ENCODE results near the gene MARCHF10. TPM values are rescaled to one million over a fixed set of nuclear protein-coding genes. Genes with fewer than 3 reads are reported as not detected.

The MARCHF10 gene
- polyA plus RNA-seq, 1 donor from 2014 or later: 0.27 TPM

GRCh38 chr17:62652251-62653001, 155.7 kb downstream of the MARCHF10 start:
- Histone ChIP-seq H3K4me3 (ENCODE audit: low read length) (peak overlapping the region; percentile 61), H3K9me3 (ENCODE audit: low read length) (no peaks in the 10 kb centered on the region), H3K9ac (ENCODE audit: low read length) (peak overlapping the region; percentile 61), H2AFZ (ENCODE audit: low read depth, low read length) (peak overlapping the region; percentile 56), H3K36me3 (ENCODE audit: insufficient read depth, low read length) (no peaks in the 10 kb centered on the region), H3K27me3 (ENCODE audit: insufficient read depth, low read depth, low read length) (no peaks in the 10 kb centered on the region), H3K4me2 (ENCODE audit: low read length) (no peak overlapping the region), H3K79me2 (replicated peaks; ENCODE audit: insufficient read depth, low read length) (no peaks in the 10 kb centered on the region), H4K20me1 (ENCODE audit: insufficient read depth) (no peaks in the 10 kb centered on the region), H3F3A (ENCODE audit: insufficient read depth, low read length, poor library complexity, severe bottlenecking) (no peaks in the 10 kb centered on the region), H3K9me2 (ENCODE audit: insufficient read depth, low read length) (no peaks in the 10 kb centered on the region), H3K27ac (ENCODE audit: low read length) (no peak overlapping the region)
- TF ChIP-seq EZH2 (IDR thresholded peaks at IDR 0.05; ENCODE audit: borderline replicate concordance, insufficient read depth, low read length, poor library complexity, severe bottlenecking) (no peak), REST (IDR thresholded peaks at IDR 0.05; ENCODE audit: borderline replicate concordance) (no peak), TAF1 (IDR thresholded peaks at IDR 0.05; ENCODE audit: low read depth) (no peak), CTCF (IDR thresholded peaks at IDR 0.05; ENCODE audit: poor library complexity, severe bottlenecking) (no peak), MXI1 (conservative IDR thresholded peaks at IDR 0.05; ENCODE audit: poor library complexity, severe bottlenecking) (no peak), RAD21 (conservative IDR thresholded peaks at IDR 0.05) (no peak), EP300 (conservative IDR thresholded peaks at IDR 0.05; ENCODE audit: poor library complexity, severe bottlenecking) (no peak), POLR2AphosphoS5 (IDR thresholded peaks at IDR 0.05) (no peak), SMC3 (conservative IDR thresholded peaks at IDR 0.05; ENCODE audit: poor library complexity) (no peak)

Small RNA genes within 50 kb of the gene (small RNA-seq; reads per million reads assigned to genes)
- 0 to 1.2 (median 0) reads per million in 3 experiments for gene RF00019
- 0 reads per million in 3 experiments for gene RNU6-446P

Other genes with a start within 250 kb of the MARCHF10 start
- gene MRC2, start 180.6 kb downstream of the MARCHF10 start, polyA plus RNA-seq: 0.36 and 0.76 TPM in 2 replicates
- gene TANC2, start 157.9 kb upstream of the MARCHF10 start, polyA plus RNA-seq: 16.3 and 24.1 TPM in 2 replicates

All from neural cell (in vitro differentiated cells).